DMS153 treated with DMSO at 0.1 percent for 48 hours (cell line): ENCODE results near the gene PCYT1A.
"Not testable (repeated sequence)": the region's sequence is repeated elsewhere in the genome, so short reads cannot be mapped to it uniquely, and the experiment has no call there.

Experiments
- DNase-seq: peaks from one replicate; lab custom pipeline; 2025; ENCODE audit not compliant: unreplicated experiment; lab: John Stamatoyannopoulos, UW

The PCYT1A gene

DNA sequence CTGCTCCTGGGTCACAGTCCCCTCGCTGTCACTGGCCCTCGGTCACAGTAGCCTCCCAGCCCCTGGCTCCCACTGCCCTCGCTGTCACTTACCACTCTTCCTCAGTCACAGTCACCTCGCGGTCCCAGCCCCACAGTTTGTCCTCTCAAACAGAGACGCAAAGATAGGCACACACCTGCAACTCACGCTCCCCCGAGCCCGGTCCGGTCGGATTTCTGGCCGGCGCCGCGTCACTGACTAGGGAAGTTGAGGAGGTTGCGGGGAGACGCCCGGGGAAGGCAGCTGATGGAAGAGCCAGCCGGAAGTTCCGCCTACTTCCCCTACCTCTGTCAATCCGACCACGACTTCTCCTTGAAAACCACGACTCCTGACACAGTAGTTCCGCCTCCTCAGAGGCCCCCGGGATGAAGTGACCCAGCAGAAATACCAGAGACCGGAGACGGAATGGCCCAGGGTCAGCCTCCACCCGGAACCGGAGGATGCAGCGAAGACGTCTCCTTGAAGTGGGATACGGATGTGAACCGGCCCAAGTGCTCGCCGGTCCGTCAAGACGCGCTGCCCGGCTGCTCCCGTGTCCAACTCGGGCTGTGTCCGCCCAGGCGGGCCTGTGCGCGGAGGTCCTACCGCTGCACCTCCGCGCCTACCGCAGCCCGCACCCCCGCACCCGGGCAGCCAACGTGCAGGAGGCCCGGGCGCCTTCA lies at the start of gene PCYT1A:
PCYT1A (minus strand) TSS at position 287 of the 701 bp plus-strand sequence. CDS start 17,195 bp downstream, outside the sequence.
- DNase-seq = peak; percentile 89

DNA sequence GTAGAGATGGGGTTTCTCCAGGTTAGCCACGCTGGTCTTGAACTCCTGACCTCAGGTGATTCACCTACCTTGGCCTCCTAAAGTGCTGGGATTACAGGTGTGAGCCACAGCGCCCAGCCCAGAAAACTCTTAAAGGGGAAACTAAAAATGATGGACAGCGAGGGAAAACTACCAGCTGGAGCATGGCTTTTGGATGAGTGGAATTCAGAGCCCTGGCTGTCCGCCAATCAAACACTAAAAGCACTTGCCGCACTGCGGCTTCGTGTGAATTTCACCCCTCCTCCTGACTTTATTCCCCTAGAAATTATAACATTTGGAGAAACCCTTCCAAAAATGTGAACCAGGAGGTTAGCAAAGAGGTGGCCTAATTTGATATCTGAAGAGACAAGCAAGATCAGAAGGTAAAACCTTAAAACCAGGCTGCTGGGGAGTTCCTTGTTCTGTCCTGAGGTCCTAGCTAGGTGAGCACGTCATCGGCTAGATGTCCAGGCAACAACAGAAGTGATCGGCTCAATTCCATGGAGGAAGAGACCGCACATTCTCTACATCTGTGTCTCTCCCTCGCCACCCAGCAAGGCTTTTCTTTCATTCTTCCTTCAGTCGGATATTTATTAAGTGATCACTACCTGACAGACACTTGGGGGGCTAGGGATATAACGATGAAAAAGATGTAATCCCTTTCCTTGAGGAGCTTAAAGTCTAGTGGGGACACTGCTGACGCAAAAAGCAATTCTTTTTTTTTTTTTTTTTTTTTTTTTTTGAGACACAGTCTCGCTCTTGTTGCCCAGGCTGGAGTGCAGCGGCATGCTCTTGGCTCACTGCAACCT lies 49.0 kb upstream of the PCYT1A start:
- peak; percentile 81 for DNase-seq

DNA sequence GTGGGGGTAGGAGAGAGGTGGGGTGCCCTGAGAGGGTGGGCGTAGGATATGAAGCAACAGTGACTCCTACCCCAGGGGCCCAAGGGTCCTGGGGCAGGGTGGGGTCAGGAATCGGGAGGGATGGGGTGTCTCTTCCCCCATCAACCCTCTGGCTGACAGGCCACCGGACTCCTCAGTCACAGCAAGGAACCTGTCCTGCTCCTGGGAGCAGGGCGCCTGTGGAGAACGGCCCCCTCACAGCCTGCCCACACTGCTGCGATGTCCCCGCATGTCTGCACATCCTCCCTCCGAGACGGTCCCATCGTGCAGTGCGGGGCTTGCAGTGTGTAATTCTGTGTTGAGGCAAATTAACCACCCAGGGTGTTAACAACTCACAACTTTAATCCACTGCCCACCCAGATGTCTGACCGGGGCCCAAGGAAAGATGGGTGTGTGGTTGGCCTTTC lies 48.0 kb upstream of the PCYT1A start:
- DNase-seq = no peak

DNA sequence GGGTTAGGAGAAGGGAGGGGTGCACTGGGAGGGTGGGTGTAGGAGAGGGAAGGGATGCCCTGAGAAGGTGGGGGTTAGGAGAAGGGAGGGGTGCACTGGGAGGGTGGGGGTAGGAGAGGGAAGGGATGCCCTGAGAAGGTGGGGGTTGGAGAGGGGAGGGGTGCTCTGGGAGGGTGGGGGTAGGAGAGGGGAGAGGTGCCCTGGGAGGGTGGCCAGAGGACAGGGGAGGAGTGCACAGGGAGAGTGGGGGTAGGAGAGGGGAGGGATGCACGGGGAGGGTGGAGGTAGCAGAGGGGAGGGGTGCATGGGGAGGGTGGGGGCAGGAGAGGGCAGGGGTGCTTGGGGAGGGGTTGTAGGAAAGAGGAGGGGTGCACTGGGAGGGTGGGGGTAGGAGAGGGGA lies 47.5 kb upstream of the PCYT1A start:
- DNase-seq = no peak

DNA sequence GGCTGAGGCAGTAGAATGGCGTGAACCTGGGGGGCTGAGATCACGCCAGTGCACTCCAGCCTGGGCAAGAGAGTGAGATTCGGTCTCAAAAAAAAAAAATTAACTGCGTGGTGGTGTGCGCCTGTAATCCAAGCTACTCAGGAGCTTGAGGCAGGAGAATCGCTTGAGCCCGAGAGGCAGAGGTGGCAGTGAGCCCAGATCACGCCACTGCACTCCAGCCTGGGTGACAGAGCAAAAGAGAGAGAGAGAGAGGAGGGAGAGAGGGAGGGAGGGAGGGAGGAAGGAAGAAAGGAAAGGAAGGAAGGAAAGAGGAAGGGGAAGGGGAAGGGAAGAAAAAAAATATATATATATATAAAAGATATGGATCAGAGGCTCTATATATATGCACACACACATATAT lies 44.6 kb upstream of the PCYT1A start:
- DNase-seq = no peak

DNA sequence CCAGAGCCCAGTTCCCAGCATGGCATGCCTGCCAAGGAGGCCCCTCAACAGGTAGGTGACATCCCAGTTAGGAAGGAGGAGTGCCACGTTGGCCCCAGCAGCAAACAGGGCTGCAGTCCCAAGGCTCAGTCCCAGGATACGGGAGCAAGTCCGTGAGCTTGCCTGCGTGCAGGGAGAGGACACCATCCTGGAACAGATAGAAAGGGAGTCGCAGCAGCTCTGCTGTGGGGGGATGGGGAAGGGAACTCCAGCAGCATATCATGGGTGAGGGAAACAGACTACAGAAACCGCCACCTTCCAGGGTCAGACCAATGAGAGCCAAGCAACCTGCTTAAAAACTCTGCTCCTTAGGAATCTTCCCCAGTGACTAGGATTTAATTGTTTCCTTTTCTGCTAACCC lies 39.9 kb upstream of the PCYT1A start:
- DNase-seq = no peak

DNA sequence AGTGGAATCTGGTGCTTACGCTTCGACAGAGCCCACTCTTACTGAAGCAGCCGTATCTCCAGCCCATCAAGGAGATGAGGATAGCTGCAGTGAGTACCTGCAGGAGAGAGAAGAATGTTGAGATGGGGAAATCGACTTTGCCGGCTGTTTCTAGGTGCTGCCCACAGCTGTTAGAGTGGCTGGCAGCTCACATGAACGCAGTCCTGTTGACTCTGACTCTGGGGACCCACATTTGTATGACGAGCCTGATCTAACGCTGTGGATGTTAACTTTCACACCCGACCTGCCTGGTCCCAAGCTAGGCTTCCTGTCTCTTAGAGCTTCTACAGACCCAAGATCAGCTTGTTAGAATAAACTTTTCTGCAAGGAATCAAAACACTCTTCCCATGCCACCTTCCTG lies 39.4 kb upstream of the PCYT1A start:
- no peak for DNase-seq

DNA sequence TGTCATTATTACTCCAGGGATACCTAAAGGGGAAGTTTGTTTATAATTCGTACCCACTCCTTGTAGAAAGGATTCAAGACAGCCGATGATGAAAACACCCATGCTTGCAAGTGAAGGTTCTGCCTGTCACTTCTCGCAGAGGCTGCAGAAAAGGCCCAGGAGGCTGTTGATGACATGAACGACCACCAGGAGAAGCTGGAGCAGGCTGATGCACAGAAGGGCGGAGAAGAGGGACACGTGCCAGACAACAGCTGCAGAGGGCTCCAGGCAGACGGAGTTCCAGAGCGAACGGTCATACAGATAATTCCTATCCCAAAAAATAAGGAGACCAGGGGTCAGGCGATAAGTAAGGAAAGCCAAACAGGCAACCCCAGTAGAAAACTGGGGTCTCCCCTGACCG lies 36.2 kb upstream of the PCYT1A start:
- no peak for DNase-seq

DNA sequence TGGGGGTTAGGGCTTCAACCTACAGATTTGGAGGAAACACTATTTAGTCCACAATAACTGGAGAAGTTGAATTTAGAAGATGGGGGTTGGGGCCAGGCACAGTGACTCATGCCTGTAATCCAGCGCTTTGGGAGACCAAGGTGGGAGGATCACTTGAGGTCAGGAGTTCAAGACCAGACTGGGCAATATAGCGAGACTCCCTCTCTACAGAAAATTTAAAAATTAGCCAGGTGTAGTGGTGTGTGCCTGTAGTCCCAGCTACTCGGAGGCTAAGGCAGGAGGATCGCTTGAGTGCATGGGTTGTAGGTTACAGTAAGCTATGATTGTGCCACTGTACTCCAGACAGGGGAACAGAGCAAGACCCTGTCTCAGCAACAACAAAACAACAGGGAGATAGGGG lies 35.5 kb upstream of the PCYT1A start:
- DNase-seq = no peak

DNA sequence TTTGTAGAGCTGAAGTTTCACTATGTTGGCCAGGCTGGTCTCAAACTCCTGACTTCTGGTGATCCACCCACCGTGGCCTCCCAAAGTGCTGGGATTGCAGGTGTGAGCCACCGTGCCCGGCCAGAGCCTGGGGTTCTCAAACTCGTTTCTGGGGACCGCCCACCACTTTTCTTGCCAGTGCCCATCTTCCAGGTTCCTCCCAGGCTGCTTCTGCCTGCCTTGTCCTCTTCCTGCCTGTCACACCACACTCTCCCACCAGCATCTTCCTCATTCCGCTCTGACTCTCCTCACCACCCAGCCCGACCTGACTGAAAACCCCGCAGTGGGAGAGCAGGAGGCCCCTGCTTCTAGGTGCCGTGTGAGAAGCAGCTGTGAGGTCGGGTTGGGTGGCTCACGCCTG lies 33.6 kb upstream of the PCYT1A start:
- no peak for DNase-seq

DNA sequence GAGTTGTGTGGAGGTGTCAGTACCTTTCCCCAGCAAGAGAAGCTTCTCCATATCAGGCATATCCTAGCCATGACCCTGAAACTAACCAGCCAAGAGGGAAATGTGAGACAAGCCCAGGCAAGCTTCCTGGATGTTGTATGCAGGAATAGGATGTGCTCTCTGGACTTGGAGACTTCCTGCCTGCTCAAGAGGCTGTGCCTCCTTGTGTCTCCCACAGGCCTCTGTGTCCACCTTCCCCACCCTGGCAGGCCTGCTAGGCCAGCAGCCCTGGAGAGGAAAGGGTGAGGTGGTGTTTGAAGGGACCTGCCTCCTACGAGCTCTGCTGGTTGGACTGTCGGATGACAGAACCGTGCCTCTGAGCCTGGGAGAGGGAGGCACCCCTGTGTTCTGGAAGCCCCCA lies 32.6 kb upstream of the PCYT1A start:
- no peak for DNase-seq

DNA sequence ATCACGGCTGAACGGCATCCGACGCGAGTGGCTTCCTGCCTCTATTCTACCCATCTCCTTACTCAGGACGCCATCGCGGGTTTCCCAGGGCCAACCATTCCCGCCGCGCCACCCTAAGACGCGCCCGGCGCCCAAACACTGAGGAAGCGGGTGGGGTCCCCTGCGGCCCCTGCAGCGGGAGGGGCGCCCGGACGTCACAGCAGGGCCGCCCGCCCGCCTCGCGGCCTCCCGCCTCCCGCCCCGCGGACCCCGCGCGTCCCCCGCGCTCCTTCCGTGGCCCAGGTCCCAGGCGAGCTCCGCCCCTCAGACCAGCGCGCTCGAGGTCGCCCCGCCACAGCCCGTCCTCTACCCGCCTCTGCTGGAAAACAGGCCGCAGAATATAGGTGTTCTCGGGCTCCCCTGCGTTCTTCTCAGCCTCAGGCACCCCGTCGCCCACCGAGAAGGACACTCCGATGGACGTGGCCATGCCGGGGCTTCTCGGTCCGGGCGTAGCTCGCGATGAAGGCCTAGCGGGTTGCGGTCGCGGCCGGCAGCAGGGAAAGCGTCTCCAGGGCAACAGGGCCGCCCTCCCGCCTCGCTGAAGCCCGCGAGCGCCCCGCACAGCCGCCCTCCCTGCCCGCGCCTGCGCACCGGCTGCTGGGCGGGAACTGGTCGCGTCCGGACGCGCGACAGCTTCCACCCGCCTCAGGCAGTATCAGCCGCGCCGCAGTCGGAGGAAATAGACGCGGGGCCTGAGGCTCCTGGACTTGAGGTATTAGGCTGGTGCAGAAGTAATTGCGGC lies 30.4 kb upstream of the PCYT1A start, which contains the start of gene DYNLT2B:
DYNLT2B (minus strand) TSS at position 554 of the 781 bp plus-strand sequence; CDS start at position 466, 88 bp downstream.
- DNase-seq = peak; percentile 75

DNA sequence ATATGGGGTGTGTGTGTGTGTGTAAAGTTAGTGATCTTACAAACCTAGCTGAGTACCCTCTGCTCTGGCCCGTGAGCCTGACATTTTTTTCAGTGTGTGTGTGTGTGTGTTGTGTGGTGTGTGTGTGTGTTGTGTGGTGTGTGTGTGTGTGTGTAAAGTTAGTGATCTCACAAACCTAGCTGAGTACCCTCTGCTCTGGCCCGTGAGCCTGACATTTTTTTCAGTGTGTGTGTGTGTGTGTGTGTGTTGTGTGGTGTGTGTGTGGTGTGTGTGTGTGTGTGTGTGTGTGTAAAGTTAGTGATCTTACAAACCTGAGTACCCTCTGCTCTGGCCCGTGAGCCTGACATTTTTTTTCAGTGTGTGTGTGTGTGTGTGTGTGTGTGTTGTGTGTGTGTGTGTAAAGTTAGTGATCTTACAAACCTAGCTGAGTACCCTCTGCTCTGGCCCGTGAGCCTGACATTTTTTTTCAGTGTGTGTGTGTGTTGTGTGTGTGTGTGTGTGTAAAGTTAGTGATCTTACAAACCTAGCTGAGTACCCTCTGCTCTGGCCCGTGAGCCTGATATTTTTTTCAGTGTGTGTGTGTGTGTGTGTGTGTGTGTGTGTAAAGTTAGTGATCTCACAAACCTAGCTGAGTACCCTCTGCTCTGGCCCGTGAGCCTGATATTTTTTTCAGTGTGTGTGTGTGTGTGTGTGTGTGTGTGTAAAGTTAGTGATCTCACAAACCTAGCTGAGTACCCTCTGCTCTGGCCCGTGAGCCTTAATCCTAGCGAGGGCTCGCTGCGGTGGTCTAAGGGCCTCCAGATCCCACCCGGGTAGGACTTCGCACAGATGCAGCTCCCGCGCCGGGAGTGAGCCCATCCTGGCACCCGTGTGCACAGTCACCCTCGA lies 29.5 kb upstream of the PCYT1A start:
- DNase-seq = not testable (repeated sequence)

DNA sequence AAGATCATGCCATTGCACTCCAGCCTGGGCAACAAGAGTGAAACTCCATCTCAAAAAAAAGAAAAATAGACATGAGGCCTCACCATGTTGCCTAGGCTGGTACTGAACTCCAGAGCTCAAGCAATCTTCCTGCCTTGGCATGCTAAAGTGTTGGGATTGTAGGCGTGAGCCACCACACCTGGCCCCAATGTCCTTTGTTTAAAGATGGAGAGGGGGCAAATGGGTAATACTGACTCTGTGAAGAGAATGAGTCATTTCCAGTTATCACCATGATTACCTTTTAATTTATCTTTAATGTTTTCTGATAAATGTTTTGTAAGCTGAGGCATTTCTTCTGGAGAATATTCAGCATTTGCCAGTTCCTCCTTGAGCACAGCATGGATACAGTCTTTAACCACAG lies 28.3 kb upstream of the PCYT1A start:
- no peak for DNase-seq

DNA sequence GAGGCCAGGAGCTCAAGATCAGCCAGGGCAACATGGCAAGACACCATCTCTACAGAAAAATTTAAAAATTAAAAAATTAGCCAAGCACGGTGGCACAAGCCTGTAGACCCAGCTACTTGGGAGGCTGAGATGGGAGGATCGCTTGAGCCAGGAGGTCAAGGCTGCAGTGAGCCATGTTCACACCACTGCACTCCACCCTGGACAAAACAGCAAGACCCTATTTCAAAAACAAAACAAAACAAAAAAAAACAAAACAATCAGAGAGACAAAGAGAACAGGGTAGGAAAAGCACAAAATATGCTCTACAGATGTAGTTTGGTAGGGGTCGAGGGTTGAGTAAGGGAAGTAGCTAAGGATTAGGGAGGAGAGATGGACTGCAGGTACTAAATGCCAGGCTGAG lies 27.1 kb upstream of the PCYT1A start:
- DNase-seq = no peak

DNA sequence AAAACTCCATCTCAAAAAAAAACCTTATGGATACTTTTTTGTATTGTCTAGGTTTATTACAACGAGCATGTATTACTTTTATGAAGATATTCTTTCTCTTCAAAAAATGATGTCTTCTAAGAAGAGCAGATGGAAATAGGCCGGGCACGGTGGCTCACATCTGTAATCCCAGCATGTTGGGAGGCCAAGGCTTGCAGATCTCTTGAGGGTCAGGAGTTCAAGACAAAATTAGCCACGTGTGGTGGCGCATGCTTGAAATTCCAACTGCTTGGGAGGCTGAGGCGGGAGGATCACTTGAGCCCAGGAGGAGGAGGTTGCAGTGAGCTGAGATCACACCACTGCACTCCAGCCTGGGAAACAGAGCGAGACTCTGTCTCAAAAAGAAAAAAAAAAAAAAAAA lies 26.6 kb upstream of the PCYT1A start:
- not testable (repeated sequence) for DNase-seq

DNA sequence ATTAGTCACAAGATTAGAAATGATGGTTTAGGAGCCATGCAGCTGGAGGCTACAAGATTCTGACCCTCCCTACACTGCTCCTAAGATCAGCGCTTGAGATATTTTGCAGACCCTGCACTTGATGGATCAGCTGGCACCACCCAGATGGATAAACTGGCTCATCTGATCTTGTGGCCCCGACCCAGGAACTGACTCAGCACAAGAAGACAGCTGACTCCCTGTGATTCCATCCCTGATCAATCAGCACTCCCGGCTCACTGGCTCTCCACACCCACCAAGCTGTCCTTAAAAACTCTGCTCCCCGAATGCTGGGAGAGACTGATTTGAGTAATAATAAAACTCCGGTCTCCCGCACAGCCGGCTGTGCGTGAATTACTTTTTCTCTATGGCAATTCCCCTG lies 15.4 kb upstream of the PCYT1A start:
- not testable (repeated sequence) for DNase-seq

DNA sequence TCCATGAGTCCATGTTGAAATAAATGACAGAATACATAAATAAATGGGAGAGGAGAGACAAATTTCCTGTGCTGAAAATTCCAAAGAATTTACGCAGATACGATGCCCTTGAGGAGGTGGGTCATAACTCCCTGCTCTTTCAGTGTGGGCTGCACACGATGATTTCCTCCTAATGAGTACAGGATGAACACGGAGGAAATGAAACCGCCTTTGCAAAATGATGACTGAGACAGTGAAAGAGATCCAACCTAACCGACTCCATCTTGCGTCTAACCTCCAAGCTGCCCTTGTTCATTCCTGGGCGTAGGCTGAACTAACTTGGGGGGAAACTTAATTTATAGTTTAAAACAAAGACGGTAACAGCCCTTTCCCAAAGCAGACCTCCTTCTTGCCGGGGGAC lies 15.0 kb upstream of the PCYT1A start:
- not testable (repeated sequence) for DNase-seq

DNA sequence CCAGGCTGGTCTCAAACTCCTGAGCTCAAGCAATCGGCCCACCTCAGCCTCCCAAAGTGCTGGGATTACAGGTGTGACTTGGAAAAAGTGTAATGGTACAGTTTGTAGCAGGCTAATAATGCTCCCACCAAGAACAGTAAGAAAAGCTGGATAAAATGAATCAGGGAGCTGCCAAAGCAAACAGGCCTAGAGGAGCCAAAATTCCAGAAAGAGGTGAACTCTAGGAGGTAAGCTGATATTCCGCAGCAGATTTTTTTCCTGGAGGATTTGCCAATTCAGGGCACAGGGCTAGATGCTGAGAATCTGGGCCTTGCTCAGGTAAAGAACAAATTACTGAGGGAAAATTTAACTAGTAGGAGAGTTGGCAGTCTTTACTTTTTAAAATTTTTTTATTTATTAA lies 11.0 kb upstream of the PCYT1A start:
- no peak for DNase-seq

DNA sequence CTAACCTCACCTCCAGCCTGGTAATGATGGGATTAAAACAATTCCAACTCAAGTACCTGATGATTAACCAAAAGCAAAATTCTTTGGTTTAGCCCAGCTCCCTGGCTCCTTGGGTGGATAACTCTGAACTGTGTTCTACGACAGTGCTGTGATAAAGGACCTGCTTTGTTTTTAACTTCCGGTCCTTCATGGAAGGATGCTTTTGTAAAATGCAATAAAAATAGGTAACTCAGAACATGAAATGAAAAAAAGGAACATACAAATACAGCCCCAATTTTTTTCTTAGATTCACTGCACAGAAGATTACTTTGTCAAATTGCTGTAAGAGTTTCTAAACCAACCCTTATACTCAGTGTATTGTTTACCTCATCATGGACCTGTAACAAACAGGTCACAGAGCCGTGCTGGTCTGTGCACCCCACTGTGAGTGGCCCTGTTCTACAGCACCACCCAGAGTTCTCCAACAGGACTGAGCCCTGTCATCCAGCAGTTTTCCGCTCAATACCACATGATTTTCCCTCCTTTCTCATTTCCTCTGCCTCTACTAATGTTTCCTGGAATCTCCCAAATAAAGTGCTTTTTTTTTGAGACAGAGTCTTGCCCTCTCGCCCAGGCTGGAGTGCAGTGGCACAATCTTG lies 4.9 kb upstream of the PCYT1A start:
- no peak for DNase-seq
